GM20000 (cell line): Measurements from ENCODE around the gene PRRT2.

Experiments used
- DNase-seq: peaks from one replicate; pipeline ENCODE4 v3.0.0; 2012; ENCODE audit warnings: low spot score
- CTCF ChIP-seq: IDR thresholded peaks from 2 replicates; pipeline ENCODE4 v1.5.1; 2012; ENCODE audit warnings: mild to moderate bottlenecking, control low read depth; ENCODE audit errors: extremely low read depth, missing control alignments

The PRRT2 gene

GRCh38 chr16:29854520-29855100 lies 42.6 kb downstream of the PRRT2 start:
- DNase-seq, result no peak
- no peak for TF ChIP-seq CTCF

- DNase-seq, result no peak
Measured at GRCh38 chr16:29857133-29857760, 45.3 kb downstream of the PRRT2 start.

GRCh38 chr16:29858149-29858849 lies 46.3 kb downstream of the PRRT2 start:
- TF ChIP-seq CTCF, result no peak
- DNase-seq, result no peak

More at GRCh38 chr16:29857133-29857760, 45.3 kb downstream of the PRRT2 start:
- no peak for TF ChIP-seq CTCF

GRCh38 chr16:29858974-29859373 lies 47.0 kb downstream of the PRRT2 start:
- no peak for TF ChIP-seq CTCF
- DNase-seq, result no peak

GRCh38 chr16:29860218-29860617 lies 48.2 kb downstream of the PRRT2 start:
- no peak for TF ChIP-seq CTCF
- DNase-seq, result no peak

- no peak for DNase-seq
- TF ChIP-seq CTCF, result peak; percentile 3
Measured at GRCh38 chr16:29862383-29862883, 50.4 kb downstream of the PRRT2 start.
